Ishikawa (cell line): ENCODE data around the gene CHRM3.
A peak's percentile ranks its signal among the peaks of the same experiment; 100 is the strongest.

Source experiments
- CEBPB ChIP-seq: IDR thresholded peaks from 2 replicates; pipeline ENCODE4 v1.6.1; 2012
- CREB1 ChIP-seq: IDR thresholded peaks from 2 replicates; pipeline ENCODE4 v1.6.1; 2012; ENCODE audit warnings: low read depth
- EGR1 ChIP-seq: IDR thresholded peaks from 2 replicates; pipeline ENCODE4 v1.6.1; 2012
- EP300 ChIP-seq: IDR thresholded peaks from 2 replicates; pipeline ENCODE4 v1.6.1; 2012; ENCODE audit warnings: borderline replicate concordance
- FOXM1 ChIP-seq: IDR thresholded peaks from 2 replicates; pipeline ENCODE4 v1.6.1; 2012; ENCODE audit warnings: low read depth, borderline replicate concordance
- NFIC ChIP-seq: IDR thresholded peaks from 2 replicates; pipeline ENCODE4 v1.6.1; 2012
- RAD21 ChIP-seq: IDR thresholded peaks from 2 replicates; pipeline ENCODE4 v1.6.1; 2012; ENCODE audit warnings: low read depth
- TAF1 ChIP-seq: IDR thresholded peaks from 2 replicates; pipeline ENCODE4 v1.6.1; 2012; ENCODE audit warnings: low read depth, mild to moderate bottlenecking
- TCF12 ChIP-seq: IDR thresholded peaks from 2 replicates; pipeline ENCODE4 v1.6.1; 2012; ENCODE audit warnings: low read depth
- TEAD4 ChIP-seq: IDR thresholded peaks from 2 replicates; pipeline ENCODE4 v1.6.1; 2012
- YY1 ChIP-seq: IDR thresholded peaks from 2 replicates; pipeline ENCODE4 v1.6.1; 2012; ENCODE audit warnings: low read depth
- ZBTB7A ChIP-seq: IDR thresholded peaks from 2 replicates; pipeline ENCODE4 v1.6.1; 2012; ENCODE audit warnings: low read depth
- TF ChIP-seq, protein P1 (sequence below): IDR thresholded peaks from 2 replicates; pipeline ENCODE4 v1.6.1; 2012
- TF ChIP-seq, protein P2 (sequence below): IDR thresholded peaks from 2 replicates; pipeline ENCODE4 v1.6.1; 2012
- TF ChIP-seq, protein P3 (sequence below): IDR thresholded peaks from 2 replicates; pipeline ENCODE4 v1.6.1; 2012; ENCODE audit warnings: low read depth, mild to moderate bottlenecking

CHRM3 gene

DNA sequence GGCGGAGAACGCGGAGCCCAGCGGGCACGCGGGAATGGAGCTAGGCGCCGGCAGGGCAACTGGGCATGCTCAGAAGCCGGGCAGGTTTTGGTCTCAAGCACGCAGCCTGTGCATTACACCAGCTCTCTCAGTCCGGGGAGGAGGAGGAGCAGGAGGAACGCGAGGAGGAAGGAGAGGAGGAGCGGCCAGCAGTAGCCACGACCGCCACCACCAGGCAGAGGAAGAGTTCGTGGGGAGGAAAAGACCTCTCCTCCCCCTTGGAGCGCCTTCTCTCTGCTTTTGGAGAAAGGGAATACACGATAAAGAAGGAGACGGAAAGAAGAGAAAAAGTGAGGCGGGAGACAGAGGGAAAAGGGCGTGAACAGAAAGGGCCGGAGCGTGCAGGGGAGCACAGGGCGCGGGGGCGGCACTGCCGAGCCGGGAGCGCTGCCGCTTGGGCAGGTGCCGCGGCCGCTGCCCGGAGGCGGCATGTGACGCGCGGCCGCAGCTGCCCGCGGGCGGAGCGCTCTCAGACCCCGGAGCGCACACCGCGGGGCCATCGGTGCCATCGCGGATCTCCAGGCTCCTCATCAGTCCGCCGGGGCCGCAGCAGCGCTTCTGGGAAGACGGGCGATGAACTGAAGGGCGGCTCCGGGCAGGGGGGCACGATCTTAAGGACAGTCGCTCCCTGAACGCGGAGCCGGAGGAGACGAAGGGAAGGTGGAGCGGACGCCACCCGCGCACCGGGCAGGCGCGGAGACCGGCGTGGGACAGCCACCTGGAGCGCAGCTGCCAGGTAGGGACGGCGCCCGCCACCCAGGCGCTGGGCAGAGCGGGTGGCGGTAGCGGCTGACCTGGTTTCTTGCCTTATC lies at the start of gene CHRM3:
TSS of gene CHRM3 (plus strand) at position 116 of the 851 bp plus-strand sequence. CDS start 520,884 bp downstream, outside the sequence.
- no peak for TF ChIP-seq ZBTB7A
- peak; percentile 57; the same call in 1 of the 2 replicates for TF ChIP-seq EGR1
- TF ChIP-seq YY1: no peak
- TF ChIP-seq, protein P1, sequence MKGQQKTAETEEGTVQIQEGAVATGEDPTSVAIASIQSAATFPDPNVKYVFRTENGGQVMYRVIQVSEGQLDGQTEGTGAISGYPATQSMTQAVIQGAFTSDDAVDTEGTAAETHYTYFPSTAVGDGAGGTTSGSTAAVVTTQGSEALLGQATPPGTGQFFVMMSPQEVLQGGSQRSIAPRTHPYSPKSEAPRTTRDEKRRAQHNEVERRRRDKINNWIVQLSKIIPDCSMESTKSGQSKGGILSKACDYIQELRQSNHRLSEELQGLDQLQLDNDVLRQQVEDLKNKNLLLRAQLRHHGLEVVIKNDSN: peak; percentile 34; the same call in 1 of the 2 replicates
- TF ChIP-seq, protein P2, sequence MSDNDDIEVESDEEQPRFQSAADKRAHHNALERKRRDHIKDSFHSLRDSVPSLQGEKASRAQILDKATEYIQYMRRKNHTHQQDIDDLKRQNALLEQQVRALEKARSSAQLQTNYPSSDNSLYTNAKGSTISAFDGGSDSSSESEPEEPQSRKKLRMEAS: peak; percentile 85
- TF ChIP-seq TCF12: no peak
- no peak for TF ChIP-seq NFIC
- TF ChIP-seq RAD21: peak; percentile 30; the same call in 1 of the 2 replicates
- TF ChIP-seq CEBPB: no peak

DNA sequence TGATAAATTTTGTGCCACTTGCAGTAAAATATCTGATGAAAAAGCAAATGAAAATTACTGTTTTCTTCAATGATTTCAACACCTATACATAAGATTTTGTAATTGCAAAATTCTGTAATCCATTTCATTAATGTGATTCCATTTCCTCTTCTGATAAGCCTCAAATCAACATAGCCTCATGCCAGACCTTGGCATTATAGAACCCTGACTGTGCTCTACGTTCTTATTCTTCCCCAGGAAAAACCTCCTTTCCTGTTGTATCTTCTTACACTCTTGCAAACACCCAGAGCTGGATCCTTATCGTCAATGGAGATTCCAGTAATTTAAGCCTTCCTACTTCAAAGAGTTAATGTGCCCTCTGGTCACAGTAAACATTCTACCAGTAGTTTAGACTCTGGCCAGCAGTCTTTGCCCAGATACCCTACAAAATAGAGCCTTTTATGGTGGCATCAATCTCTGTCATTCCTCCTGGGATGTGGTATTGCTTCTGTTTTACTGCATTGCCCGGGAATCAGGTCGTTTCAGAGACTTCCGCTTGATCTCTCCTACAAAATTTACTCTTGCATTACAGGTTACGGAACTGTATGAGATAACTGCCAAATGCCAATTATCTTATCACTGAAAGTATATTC lies 48.5 kb upstream of the CHRM3 start:
- TF ChIP-seq ZBTB7A: no peak
- no peak for TF ChIP-seq EGR1
- no peak for TF ChIP-seq CEBPB
- TF ChIP-seq TEAD4: no peak
- no peak for TF ChIP-seq YY1
- TF ChIP-seq, protein P3, sequence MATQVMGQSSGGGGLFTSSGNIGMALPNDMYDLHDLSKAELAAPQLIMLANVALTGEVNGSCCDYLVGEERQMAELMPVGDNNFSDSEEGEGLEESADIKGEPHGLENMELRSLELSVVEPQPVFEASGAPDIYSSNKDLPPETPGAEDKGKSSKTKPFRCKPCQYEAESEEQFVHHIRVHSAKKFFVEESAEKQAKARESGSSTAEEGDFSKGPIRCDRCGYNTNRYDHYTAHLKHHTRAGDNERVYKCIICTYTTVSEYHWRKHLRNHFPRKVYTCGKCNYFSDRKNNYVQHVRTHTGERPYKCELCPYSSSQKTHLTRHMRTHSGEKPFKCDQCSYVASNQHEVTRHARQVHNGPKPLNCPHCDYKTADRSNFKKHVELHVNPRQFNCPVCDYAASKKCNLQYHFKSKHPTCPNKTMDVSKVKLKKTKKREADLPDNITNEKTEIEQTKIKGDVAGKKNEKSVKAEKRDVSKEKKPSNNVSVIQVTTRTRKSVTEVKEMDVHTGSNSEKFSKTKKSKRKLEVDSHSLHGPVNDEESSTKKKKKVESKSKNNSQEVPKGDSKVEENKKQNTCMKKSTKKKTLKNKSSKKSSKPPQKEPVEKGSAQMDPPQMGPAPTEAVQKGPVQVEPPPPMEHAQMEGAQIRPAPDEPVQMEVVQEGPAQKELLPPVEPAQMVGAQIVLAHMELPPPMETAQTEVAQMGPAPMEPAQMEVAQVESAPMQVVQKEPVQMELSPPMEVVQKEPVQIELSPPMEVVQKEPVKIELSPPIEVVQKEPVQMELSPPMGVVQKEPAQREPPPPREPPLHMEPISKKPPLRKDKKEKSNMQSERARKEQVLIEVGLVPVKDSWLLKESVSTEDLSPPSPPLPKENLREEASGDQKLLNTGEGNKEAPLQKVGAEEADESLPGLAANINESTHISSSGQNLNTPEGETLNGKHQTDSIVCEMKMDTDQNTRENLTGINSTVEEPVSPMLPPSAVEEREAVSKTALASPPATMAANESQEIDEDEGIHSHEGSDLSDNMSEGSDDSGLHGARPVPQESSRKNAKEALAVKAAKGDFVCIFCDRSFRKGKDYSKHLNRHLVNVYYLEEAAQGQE: no peak
- TF ChIP-seq, protein P1: no peak
- TF ChIP-seq TCF12: no peak
- no peak for TF ChIP-seq NFIC
- no peak for TF ChIP-seq FOXM1
- no peak for TF ChIP-seq CREB1
- TF ChIP-seq RAD21: no peak
- TF ChIP-seq TAF1: no peak
- TF ChIP-seq EP300: no peak
- TF ChIP-seq, protein P2: no peak

DNA sequence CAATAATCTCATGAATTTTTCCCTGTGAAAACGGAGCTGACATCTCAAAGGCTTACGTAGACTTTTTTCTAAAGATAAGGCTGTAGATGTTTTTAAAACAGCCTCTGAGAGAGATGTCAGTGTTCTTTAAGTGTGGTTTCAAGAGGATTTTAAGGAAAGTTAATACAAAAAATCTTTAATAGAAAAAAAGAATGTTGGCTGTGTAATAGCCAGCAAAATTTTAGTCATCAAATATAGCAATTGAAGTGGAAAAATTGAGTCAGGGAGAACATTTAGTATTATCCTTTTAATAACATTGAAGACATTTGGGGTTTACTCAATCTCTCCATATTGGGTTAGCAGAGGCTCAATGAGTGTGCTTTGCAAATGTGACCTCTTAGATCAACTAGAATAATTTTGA lies 38.6 kb upstream of the CHRM3 start:
- TF ChIP-seq ZBTB7A (no peak), CREB1 (no peak), TCF12 (no peak), YY1 (no peak), RAD21 (no peak), TAF1 (no peak)

DNA sequence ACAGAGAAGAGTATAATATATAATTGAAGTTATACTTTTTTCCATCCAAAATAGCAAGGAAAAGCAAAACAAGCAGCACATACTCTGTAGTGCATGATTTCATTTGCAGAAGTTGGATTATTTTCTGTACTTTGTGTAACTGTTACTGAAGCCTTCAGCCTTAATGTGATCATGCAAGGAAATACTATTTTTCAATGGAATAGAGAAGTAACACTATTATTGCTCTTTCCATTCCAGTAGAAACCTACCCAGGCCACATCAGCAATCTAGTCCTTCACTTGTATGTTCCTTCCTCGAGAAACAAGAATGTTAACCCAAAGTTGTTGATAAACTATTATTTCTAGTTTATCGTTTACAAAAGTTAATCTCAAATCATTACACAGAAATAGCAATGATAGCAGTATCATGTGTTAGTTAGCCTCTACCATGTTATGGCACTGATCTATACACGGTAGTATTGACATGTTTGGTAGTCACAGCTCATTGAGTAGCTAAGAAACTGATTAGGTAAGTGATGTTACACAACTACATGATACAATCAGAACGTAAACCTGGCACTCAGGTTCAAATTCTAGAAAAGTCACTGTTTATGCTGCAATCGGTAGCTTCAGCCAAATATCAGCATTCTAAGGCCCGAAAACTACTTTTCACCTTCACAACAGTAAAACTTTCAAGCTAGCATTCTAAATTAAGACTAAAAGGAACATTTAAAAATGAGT lies 37.6 kb upstream of the CHRM3 start:
- TF ChIP-seq EGR1 (no peak), TCF12 (no peak), YY1 (no peak), TAF1 (no peak), FOXM1 (no peak), RAD21 (no peak), CEBPB (no peak), CREB1 (no peak)
- TF ChIP-seq, protein P2: no peak

DNA sequence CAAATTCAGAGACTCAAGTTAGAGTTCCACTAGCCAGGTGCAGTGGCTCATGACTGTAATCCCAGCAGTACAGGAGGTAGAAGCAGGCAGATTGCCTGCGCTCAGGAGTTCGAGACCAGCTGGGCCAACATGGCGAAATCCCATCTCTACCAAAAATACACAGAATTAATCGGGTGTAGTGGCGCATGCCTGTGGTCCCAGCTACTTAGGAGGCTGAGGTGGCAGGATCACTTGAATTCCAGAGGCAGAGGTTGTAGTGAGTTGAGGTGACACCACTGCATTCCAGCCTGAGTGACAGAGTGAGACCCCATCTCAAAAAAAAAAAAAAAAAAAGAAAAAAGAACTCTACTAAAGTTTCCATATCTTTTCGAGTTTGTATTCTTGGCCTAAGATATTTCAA lies 36.7 kb upstream of the CHRM3 start:
- no peak for TF ChIP-seq NFIC
- TF ChIP-seq, protein P3: no peak
- no peak for TF ChIP-seq ZBTB7A
- TF ChIP-seq EGR1: no peak
- TF ChIP-seq, protein P1: no peak
- no peak for TF ChIP-seq RAD21
- no peak for TF ChIP-seq YY1
- TF ChIP-seq FOXM1: no peak
- TF ChIP-seq, protein P2: no peak
- TF ChIP-seq EP300: no peak
- no peak for TF ChIP-seq TAF1
- TF ChIP-seq CREB1: no peak
- TF ChIP-seq CEBPB: no peak
- TF ChIP-seq TCF12: no peak
- no peak for TF ChIP-seq TEAD4
